Neutrophil (primary cell): ENCODE measurements around the gene GALNT7.

Experiments
- H3K27ac ChIP-seq: fragments of 200-600 bp; sonication (generic); 2 replicates; pipeline ENCODE4 v1.5.1; 2016; ENCODE audit warnings: mild to moderate bottlenecking, moderate library complexity
- H3K27me3 ChIP-seq: fragments of 200-600 bp; sonication (generic); 2 replicates; pipeline ENCODE4 v1.6.0; 2016; ENCODE audit warnings: mild to moderate bottlenecking
- H3K36me3 ChIP-seq: fragments of 200-600 bp; sonication (generic); 2 replicates; pipeline ENCODE4 v1.5.1; 2017
- H3K4me1 ChIP-seq, 2 experiments: fragments of 200-600 bp in 1 of 2; sonication (generic) in 1 of 2; 1 replicate in 1 of 2; 2 replicates in 1 of 2; pipeline versions ENCODE4 v1.5.1 to v1.6.1; 2013 to 2016; ENCODE audit warnings: low read depth in 1 of 2, low read length in 1 of 2, mild to moderate bottlenecking in 1 of 2, moderate library complexity in 1 of 2; ENCODE audit not compliant: control insufficient read depth in 1 of 2, insufficient read depth in 1 of 2
- H3K4me3 ChIP-seq, 2 experiments: fragments of 200-600 bp in 1 of 2; sonication (generic) in 1 of 2; 1 replicate in 1 of 2; 2 replicates in 1 of 2; pipeline ENCODE4 v1.5.1; 2013 to 2016; ENCODE audit warnings: low read depth in 1 of 2, low read length in 1 of 2, mild to moderate bottlenecking in 1 of 2, moderate library complexity in 1 of 2
- H3K9me3 ChIP-seq: fragments of 200-600 bp; sonication (generic); 2 replicates; pipeline ENCODE4 v1.5.1; 2016
- TF ChIP-seq, protein P1 (sequence below): fragments of 200-600 bp; sonication (generic); IDR thresholded peaks from 2 replicates; pipeline ENCODE4 v1.5.1; 2016; ENCODE audit warnings: antibody characterized with exemption

The GALNT7 gene

DNA sequence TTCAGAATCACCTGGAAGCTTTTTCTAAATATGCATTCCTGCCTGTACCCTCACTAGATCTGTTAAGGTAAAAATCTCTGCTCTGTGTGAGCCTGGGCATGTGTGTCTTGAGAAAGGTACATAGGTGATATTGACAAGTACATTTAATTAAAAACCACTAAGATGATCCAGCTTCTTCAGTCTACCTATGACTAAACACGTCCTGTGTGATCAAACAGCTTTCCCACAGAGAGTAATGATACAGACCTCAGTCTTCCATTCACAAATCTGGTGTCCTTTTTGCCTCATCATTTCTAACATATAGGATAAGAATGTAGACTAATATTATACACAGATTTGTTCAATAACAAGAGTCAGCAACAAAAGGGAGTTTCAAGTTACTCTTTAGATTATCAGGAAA lies 42.6 kb downstream of the GALNT7 start:
- no peak overlapping the region for H3K27ac ChIP-seq
- no peaks in the 10 kb centered on the region for H3K27me3 ChIP-seq
- H3K4me3 ChIP-seq: no peak overlapping the region
- TF ChIP-seq, protein P1, sequence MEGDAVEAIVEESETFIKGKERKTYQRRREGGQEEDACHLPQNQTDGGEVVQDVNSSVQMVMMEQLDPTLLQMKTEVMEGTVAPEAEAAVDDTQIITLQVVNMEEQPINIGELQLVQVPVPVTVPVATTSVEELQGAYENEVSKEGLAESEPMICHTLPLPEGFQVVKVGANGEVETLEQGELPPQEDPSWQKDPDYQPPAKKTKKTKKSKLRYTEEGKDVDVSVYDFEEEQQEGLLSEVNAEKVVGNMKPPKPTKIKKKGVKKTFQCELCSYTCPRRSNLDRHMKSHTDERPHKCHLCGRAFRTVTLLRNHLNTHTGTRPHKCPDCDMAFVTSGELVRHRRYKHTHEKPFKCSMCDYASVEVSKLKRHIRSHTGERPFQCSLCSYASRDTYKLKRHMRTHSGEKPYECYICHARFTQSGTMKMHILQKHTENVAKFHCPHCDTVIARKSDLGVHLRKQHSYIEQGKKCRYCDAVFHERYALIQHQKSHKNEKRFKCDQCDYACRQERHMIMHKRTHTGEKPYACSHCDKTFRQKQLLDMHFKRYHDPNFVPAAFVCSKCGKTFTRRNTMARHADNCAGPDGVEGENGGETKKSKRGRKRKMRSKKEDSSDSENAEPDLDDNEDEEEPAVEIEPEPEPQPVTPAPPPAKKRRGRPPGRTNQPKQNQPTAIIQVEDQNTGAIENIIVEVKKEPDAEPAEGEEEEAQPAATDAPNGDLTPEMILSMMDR: no peak
- H3K9me3 ChIP-seq: no peaks in the 10 kb centered on the region
- H3K4me1 ChIP-seq: peaks cover 0 to 3% of the 10 kb centered on the region in 2 experiments
- H3K36me3 ChIP-seq: peaks cover 7% of the 10 kb centered on the region

DNA sequence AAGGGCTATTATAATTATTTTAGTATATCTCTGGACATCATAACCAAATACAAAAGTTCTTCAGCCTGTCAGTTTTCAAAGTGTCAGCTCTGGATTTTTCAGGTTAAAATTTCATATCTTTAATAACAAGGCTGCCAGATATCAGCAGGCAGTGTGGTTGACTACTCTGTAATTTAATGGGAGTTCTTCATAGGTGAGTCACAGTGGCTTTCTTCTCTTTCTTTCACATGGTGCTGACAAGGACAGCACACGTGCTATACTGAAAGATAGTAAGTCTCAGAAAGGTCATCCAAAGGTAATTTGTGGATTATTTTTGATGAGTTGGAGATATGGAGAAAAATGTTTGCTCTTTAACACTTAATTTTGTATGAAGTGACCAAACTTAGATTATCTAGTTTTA lies 43.2 kb downstream of the GALNT7 start:
- TF ChIP-seq, protein P1: no peak
- H3K27ac ChIP-seq: no peak overlapping the region
- no peaks in the 10 kb centered on the region for H3K9me3 ChIP-seq
- H3K36me3 ChIP-seq: peaks cover 7% of the 10 kb centered on the region
- H3K4me3 ChIP-seq: no peak overlapping the region
- no peaks in the 10 kb centered on the region for H3K27me3 ChIP-seq
- no peaks in the 10 kb centered on the region for H3K4me1 ChIP-seq

DNA sequence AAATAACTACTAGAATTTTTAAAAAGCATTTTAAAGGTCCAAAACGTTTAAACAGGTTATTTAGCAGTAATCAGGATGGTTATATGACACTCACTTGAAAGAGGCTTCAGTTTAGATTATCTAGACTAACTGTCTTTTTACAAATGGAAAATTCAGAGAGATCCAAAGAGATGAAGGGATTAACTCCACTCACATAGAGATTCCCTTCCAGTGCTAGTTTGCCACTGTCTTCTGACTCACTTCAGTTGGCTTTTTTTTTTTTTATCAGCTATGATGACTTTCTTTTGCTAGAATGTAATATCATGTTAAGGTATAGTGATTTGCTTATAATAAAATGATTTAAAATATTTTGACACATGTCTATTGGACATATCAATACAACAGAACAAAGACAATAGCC lies 43.8 kb downstream of the GALNT7 start:
- no peaks in the 10 kb centered on the region for H3K27me3 ChIP-seq
- TF ChIP-seq, protein P1: no peak
- H3K27ac ChIP-seq: no peak overlapping the region
- H3K4me1 ChIP-seq: no peaks in the 10 kb centered on the region
- no peaks in the 10 kb centered on the region for H3K9me3 ChIP-seq
- H3K4me3 ChIP-seq: no peak overlapping the region
- peaks cover 7% of the 10 kb centered on the region for H3K36me3 ChIP-seq

DNA sequence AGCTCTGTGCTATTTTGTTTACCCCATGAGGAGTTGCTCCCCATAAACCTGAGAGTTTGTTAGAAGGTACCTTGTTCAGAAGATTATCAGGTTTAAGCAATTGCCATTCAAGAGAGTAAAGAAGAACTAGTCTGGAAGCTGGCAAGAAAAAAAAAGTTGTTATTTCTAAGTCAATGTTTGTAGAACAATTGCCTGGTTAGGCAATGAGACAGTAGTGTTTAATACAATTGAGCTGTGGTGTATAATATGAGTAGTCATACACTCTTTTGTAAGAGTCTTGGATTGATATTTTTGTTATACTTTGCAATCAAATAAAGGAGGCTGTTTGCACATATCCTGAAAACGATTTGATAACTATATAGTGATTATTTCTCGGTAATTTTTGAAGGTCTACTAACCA lies 44.7 kb downstream of the GALNT7 start:
- Histone ChIP-seq H3K9me3 (no peaks in the 10 kb centered on the region), H3K4me3 (no peak overlapping the region), H3K27ac (no peak overlapping the region), H3K4me1 (no peaks in the 10 kb centered on the region), H3K27me3 (no peaks in the 10 kb centered on the region), H3K36me3 (peaks cover 7% of the 10 kb centered on the region)
- TF ChIP-seq, protein P1: no peak

DNA sequence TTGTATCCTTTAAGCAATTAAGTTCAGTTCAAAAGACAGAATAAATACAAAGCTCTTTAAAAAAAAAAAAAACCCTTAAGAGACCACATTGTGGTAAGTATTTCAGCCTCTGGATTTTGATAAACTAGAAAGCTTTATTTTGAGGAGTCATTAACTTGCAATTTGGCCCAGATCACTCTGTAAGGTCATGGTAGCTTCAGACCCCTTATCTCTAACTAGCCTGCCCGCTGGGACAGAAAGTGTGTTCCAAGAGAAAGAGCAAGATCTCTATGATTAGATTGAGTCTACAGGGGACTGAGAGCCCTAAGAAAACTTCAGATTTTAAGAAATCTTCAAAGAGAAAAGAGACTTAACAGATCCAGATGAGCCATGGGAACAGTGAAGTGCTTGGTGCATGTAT lies 45.6 kb downstream of the GALNT7 start:
- Histone ChIP-seq H3K9me3 (no peaks in the 10 kb centered on the region), H3K36me3 (peaks cover 7% of the 10 kb centered on the region), H3K4me1 (no peaks in the 10 kb centered on the region), H3K4me3 (no peak overlapping the region), H3K27ac (no peak overlapping the region), H3K27me3 (no peaks in the 10 kb centered on the region)
- TF ChIP-seq, protein P1: no peak

DNA sequence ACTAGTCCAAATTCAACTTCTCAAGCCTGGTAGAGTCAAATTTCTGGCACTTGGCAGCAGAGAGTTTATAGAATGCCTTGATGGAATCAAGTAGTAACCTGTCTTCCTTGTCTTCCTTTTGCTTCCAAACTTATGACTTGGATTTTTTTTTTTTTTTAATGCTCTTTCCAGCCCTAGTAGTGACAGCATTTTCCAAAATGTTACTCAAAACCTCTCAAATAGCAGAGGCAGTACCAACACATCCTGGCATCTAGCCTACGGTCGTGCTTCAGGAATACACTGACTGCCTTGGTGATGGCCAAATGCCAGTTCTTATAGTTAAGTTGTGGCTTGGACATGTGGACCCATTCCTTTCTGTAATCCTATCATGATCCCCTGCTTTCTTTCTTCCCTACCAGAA lies 46.0 kb downstream of the GALNT7 start:
- H3K36me3 ChIP-seq: peaks cover 7% of the 10 kb centered on the region
- H3K27ac ChIP-seq: no peak overlapping the region
- no peaks in the 10 kb centered on the region for H3K4me1 ChIP-seq
- H3K9me3 ChIP-seq: no peaks in the 10 kb centered on the region
- no peaks in the 10 kb centered on the region for H3K27me3 ChIP-seq
- TF ChIP-seq, protein P1: no peak
- H3K4me3 ChIP-seq: no peak overlapping the region
